Left forelimb (tissue), 1 donor: ENCODE measurements around the gene FAM117B.
"Not testable (repeated sequence)": the region's sequence is repeated elsewhere in the genome, so short reads cannot be mapped to it uniquely, and the experiment has no call there.

Experiments
- DNase-seq: peaks from one replicate; pipeline ENCODE4 v3.0.0-alpha.2; 2018; ENCODE audit warnings: low spot score

The FAM117B gene

GRCh38 chr2:202758604-202759003 lies 123.8 kb downstream of the FAM117B start:
- no peak for DNase-seq

- DNase-seq: no peak
Measured at GRCh38 chr2:202760848-202761247, 126.1 kb downstream of the FAM117B start.

- DNase-seq: no peak
Measured at GRCh38 chr2:202762556-202762955, 127.8 kb downstream of the FAM117B start.

- DNase-seq: no peak
Measured at GRCh38 chr2:202763916-202764315, 129.1 kb downstream of the FAM117B start.

DNA sequence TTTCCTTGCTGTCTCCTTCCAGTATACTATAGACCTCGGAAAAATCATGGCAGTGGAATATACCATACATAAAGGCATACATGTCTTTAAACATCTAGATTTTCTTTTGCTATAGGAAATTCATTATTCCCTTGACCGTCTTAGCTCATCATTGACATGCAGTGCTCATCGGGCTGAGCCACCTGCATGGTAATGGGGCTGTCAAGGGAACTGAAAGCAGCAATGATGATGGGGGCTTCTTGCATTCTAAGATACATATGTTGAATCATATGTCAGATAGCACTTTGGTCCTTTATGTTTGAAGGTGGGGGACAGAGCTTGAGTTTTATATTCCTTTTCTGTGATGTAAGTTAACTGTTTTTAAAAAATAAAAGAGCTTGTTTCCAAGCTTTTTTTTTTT lies 130.2 kb downstream of the FAM117B start:
- DNase-seq: no peak

DNA sequence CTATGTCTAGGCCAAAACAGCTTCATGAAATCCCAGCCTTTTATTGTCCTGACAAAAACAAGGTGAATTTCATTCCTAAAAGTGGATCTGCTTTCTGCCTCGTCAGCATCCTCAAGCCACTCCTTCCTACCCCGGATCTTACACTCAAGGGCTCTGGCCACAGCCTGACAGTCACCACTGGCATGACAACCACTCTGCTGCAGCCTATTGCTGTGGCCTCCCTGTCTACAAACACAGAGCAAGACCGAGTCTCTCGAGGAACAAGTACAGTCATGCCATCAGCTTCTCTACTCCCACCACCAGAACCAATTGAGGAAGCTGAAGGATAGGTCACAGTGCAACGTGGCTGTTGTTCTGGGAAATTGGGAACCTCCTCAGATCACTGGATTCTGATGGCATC lies 130.7 kb downstream of the FAM117B start:
- no peak for DNase-seq

- DNase-seq: no peak
Measured at GRCh38 chr2:202768273-202768672, 133.5 kb downstream of the FAM117B start.

- no peak for DNase-seq
Measured at GRCh38 chr2:202769201-202769600, 134.4 kb downstream of the FAM117B start.

DNA sequence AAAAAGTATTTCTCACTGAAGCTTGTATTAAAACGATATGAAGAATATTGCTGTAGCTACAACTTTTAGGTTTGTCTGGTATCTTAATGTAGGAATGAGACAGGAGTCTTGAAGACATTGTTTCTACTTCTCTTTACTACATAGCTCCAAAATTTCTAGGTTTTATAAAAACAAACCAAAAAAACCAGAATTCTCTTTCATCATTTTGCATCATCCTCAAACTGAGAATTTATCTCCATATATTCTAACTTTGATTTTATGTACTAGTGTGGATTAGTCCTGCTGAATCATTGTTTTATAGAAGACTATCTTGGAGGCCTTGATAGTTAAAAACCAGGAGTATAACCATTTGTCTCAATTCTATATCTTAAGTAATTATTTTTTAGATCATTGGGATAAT lies 136.6 kb downstream of the FAM117B start:
- DNase-seq: no peak

DNA sequence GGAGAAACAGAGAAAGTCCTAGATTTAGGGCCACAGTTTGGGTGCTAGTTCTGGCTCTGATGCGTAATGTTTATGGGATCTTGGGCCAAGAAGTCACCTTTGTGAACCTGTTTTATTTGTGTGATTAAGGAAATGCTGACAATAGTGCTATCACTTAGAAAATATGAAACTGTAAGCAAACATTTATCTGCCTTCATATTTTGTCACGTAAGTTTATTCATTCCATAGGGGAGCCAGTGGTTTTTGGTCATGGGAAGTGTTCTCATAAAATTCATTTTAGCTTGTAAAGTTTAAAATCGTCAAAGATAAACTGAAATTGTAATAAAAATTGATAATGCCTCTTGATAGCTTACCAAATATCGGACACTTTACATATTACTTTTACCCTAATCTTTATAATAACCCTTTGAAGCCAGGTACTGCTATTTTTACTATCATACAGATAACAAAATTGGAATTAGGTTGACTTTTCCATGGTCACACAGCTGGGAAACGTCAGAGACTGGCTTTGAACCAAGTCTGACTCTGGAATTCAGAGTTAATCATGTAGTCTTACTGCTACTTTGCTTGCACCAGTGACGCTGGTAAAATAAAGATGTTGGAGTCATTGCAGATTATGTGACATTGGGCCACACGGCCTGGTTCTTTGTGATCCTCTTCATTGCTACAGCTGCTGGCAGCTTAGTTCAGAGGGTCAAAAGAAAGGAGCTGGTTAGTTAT lies 137.1 kb downstream of the FAM117B start:
- DNase-seq: no peak

- no peak for DNase-seq
Measured at GRCh38 chr2:202773301-202773973, 138.7 kb downstream of the FAM117B start.

DNA sequence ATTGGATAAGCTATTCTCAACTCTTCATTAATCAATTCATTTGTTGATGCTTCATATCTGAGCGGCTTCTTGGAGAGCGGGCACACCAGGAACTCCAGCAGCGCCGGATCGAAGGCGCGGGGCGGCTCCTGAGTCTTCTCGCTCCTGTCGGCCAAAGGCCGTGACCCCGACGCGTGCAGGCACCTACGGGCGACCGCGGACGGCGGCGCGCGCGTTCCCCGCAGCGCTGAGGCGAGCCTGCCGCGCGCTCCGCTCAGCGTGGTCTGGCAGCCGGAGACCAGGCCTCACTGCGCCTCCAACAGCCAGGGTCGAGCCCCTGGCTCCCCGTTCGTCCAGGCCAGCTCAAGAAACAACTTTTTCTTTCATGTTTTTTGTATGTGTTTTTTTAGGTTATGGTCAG lies 139.3 kb downstream of the FAM117B start:
- DNase-seq: no peak

- no peak for DNase-seq
Measured at GRCh38 chr2:202778217-202778616, 143.4 kb downstream of the FAM117B start.

DNA sequence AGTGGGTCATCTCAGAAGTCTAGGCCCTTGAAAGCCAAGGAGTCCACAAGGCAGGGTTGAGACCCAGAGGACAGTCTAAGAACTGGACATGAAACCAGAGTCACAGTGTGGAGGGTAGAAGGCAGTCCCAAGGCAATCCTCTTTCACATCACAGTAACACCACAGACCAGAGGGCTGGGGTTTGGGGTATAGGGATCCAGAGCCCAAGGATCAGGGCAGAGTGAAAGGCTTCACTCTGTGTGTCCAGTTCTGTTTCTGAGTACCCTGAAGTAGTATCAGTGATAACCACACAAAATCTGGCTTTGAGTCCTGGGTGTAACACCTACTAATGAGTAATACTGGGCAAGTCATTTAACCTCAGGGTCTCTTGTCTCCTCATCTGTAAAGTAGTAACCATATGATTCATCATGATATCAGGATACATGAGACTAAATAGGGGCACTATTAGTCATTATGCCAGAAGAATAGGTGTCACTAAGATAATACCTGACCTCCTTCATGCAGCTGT lies 145.8 kb downstream of the FAM117B start:
- no peak for DNase-seq

DNA sequence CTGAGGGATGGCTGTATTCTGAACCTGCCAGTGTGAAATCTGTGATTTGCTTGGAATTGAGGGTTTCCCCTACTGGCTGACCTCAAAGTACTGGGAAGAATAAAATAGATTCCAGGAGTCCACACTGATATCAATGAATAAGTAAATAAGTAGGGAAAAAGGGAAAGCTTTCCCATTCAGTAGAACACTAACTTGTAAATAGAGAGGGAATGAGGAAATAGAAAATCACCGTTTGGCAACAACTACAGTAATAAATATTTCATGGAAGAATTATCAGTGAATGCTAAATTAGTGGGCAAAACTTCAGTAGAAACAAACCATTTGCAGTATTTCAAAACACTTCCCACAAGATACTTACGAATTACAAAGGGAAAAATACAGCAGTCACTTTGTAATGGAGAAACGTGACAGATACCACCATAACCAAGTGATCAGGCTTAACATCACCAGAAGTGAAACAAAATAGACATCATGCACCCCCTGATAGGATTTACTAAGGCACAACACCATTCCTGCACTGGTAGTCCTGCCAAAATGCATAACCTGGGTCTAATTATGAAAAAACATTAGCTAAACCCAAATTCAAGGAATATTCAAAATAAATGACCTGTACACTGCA lies 148.3 kb downstream of the FAM117B start:
- DNase-seq: no peak

- DNase-seq: no peak
Measured at GRCh38 chr2:202786842-202787241, 152.1 kb downstream of the FAM117B start.

GRCh38 chr2:202790676-202791075 lies 155.9 kb downstream of the FAM117B start:
- DNase-seq: no peak

DNA sequence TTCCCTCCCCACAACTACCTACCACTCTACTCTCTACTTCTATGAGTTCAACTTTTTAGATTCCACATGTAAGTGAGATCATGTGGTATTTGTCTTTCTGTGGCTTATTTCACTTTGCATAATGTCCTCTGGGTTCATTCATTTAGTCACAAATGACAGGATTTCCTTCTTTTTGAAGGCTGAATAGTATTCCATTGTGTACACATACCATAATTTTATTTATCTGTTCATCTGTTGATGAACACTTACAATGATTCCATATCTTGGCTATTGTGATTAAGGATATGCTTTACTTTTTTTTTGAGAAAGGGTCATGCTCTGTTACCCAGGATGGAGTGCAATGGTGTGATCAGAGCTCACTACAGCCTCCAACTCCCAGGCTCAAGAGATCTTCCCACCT lies 163.2 kb downstream of the FAM117B start:
- DNase-seq: no peak

GRCh38 chr2:202805911-202806310 lies 171.1 kb downstream of the FAM117B start:
- not testable (repeated sequence) for DNase-seq

DNA sequence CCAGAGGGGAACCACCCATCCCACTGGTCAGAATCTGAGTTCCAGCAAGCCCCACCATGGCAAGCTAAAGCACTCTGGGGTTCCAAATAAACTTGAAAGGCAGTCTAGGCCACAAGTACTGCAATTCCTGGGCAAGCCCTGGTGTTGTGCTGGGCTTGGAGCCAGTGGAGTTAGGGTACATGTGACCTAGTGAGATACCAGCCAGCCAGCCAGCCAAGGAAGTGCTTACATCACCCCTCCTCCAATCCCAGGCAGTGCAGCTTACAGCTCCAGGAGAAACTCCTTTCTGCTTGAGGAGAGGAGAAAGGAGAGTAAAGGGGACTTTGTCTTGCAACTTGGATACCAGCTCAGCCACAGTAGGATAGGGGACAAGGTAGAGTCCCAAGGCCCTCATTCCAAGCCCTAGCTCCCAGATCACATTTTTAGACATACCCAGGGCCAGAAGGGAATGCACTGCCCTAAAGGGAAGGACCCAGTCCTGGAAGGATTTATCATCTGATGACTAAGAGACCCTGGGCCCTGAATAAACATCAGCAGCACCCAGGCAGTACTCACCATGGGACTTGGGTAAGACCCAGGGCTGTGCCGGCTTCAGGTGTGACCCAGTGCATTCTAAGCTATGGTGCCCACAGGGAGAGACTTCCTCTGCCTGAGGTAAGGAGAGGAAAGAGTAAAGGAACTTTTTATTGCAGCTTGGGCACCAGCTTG lies 172.8 kb downstream of the FAM117B start:
- not testable (repeated sequence) for DNase-seq

DNA sequence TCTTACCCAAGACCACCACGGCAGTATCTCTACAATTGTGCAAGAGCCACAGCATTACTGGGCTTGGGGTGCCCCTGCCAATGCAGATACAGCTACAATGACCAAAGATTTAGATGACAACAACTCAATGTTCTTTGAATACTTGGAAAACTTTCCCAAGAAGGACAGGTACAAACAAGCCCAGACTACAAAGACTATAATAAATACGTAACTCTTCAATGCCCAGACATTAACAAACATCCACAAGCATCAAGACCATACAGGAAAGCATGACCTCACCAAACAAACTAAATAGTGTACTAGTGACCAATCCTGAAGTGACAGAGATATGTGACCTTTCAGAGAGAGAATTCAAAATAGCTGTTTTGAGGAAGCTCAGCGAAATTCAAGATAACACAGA lies 174.0 kb downstream of the FAM117B start:
- no peak for DNase-seq

DNA sequence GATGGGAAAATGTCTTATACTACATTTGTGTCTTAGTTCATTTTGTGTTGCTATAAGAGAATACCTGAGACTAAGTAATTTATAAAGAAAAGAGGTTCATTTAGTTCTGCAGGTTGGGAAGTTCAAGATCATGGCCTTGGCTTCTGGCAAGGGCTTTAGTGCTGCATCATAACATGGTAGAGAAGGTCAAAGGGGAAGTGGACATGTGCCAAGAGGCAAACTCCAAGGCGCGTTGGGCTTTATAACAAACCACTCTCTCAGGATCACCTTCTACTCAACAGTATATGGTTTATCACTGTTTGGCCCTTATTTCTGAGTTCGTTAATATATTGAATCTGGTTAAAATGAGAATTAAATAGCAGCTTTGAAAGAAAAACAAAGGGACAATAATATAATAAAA lies 178.6 kb downstream of the FAM117B start:
- DNase-seq: no peak

DNA sequence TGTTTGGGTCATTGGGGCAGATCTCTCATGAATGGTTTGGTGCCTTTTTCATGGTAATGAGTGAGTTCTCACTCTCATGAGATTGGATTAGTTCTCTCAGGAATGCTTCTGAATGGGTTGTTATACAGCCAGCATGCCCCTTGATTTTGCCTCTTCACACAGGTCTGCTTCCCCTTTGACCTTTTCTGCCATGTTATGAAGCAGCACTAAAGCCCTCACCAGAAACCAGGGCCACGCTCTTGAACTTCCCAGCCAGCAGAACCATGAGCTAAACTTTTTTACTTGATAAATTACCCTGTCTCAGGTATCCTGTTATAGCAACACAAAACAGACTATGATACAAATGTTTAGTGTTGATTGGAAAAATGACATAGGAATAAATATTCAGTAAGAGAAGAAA lies 179.5 kb downstream of the FAM117B start:
- no peak for DNase-seq
